ENCODE results near the gene COPS6.
A peak's percentile ranks its signal among the peaks of the same experiment; 100 is the strongest.

The COPS6 gene

DNA sequence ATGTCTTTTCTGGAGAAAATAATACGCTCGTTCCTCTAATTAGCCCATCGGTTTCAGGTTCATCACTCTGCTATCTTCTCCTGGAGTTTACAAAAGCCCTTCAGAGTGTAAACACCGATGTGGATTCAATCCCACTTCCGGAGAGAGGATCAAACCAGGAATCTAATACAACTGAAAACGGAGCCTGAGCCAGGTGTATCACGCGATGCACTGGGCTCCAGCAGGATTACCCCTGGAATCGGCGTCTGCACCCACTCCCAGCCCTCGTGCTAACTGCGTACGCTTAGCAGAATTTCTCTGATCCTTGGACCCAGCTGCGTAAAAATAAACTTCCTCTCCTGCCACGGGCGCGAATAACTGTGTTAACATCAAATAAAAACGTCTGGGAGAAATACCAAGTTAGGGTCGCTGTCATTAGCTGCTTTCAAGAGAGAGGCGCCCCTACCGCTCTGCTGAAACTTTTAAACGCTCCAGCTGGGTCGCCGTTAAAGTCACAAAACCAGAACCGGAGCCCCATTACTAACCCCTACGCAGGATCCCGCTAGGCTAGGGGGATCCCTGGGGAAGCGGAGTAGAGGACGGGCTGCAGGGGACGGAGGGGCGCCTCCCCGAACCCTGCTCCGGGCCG is 7.7 kb upstream of the COPS6 start:
- peak; percentile 90 for DNase-seq

DNA sequence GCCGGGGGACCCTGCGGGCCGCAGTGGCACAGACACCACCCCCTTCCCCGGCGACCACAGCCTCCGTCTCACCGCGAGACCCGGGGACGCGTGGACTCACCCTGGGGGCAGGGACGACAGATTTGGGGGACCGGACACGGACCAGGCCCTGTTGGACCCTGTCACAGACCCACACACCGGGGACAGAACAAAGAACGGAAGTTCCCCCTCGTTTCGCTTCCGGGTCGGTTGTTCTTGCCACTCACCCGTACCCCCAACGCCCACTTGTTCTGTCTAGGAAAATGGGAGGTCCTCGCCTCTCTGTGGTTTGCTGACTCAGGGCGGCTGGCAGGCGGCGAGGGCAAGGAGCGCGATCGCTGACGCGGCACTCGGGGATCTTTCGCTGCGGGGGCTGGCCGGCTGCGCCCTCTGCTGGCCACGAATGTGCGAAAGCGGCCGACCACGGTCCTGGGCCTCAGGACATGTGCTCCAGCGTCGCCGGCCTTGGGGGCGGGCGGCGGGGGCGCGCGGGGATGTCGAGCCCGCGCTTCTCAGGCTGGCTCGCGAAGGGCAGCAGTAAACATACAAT is 7.2 kb upstream of the COPS6 start, which contains the start of gene ZNF3:
Gene ZNF3, minus strand, starts transcription at position 189 of the 568 bp plus-strand sequence. CDS start 4,366 bp downstream, outside the sequence.
- peak; percentile 100 for DNase-seq

DNA sequence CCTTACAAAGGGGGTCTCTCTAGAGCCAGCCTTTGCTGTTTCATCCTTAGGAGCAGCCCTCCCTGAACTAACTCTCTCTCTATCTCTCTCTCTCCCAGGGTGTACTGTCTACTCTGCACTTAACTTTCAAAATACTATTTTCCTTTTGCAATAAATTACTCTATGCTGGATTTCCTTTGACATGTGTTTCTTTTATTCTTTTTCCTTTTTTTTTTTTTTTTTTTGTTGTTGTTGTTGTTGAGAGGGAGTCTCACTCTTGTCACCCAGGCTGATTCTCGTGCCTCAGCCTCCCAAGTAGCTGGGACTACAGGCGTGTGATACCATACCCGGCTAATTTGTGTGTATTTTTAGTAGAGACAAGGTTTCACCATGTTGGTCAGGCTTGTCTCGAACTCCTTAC is 5.8 kb upstream of the COPS6 start:
- DNase-seq: no peak

DNA sequence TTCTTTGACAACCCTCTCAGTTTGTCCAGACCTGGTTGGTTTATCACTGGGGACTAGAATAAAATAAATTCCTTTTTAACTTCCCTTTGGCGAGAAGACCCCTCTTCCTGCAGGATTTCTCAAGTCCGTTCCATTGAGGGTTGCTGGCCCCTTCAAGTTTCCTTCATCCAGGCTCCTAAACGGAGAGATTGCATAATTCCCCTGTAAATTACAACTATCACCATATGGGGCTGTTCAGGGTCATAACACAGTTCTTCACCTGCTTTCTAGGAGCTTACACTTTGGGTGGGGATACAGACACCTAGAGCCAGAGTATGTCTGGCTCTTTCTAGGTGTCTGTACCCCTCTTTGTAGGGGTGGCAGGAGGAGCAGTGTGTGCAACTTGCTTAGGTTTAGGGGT is 3.3 kb upstream of the COPS6 start:
- no peak for DNase-seq

DNA sequence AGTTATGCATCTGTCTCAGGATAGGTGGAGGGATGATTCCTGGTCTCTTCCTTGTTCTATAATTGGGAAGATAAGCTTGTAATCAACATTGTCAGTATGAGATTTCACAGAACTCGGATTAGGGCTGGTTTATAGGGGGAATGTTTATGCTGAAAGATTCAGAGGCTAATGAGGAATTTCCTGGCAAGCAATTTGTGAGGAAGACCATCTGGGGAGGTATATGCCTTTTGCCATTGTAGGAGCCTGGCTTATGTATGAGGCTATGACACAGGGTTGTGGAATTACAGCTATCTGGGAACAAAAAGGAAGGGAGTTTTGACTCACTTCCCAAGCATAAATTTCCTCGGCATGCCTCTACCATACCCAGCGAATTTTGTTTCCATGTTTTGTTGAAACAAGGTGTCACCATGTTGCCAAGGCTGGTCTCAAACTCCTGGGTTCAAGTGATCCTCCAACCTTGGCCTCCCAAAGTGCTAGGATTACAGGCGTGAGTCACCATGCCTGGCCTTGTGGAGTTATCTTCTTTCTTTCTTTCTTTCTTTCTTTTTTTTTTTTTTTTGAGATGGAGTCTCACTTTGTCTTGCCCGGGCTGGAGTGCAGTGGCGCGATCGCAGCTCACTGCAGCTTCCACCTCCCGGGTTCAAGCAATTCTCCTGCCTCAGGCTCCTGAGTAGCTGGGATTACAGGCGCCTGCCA is 1.6 kb upstream of the COPS6 start:
- no peak for DNase-seq

DNA sequence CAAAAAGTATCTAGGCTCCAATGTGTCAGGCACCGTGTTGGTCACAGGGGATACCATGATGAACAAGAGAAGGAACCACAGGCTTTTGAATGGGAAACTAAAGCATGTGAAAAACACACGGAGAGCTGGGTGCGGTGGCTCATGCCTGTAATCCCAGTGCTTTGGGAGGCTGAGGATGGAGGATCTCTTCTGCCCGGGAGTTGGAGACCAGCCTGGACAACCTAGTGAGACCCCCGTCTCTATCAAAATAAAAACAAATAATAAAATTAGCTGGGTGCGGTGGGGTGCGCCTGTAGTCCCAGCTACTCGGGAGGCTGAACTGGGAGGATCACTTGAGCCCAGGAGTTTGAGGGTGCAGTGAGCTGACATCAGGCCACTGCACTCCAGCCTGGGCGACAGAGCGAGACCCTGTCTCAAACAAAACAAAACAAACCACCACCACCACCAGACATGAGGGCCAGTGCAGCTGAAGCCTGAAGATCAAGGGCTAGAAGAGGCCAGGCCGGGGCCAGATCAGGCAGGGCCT is 611 bp upstream of the COPS6 start:
- no peak for DNase-seq

DNA sequence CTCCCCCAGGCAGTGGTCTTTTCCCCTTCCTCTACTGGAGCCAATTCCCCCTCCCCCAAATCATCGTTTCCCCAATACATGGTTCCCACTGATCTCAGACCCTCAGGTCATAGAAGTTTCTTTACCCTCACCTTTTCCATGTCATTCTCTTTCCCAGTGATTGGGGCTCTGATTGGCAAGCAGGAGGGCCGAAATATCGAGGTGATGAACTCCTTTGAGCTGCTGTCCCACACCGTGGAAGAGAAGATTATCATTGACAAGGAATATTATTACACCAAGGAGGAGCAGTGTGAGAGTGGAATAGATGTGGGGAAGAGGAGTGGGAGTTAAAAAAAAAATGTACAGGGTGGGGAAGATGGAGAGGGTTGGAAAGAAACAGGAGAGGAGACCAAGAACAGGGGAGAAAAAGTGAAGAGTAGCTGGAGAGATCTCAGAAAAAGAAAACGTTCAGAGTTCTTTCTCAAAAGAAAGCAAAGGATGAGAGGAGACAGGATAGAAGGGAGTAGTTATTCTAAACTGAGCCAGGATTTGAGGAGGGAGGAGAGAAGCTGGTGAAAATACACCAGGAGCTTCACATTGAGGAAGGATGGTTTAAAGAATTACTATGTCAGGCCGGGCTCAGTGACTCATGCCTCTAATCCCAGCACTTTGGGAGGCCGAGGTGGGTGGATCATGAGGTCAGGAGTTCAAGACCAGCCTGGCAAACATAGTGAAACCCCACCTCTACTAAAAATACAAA is 858 bp downstream of the COPS6 start:
- no peak for DNase-seq

DNA sequence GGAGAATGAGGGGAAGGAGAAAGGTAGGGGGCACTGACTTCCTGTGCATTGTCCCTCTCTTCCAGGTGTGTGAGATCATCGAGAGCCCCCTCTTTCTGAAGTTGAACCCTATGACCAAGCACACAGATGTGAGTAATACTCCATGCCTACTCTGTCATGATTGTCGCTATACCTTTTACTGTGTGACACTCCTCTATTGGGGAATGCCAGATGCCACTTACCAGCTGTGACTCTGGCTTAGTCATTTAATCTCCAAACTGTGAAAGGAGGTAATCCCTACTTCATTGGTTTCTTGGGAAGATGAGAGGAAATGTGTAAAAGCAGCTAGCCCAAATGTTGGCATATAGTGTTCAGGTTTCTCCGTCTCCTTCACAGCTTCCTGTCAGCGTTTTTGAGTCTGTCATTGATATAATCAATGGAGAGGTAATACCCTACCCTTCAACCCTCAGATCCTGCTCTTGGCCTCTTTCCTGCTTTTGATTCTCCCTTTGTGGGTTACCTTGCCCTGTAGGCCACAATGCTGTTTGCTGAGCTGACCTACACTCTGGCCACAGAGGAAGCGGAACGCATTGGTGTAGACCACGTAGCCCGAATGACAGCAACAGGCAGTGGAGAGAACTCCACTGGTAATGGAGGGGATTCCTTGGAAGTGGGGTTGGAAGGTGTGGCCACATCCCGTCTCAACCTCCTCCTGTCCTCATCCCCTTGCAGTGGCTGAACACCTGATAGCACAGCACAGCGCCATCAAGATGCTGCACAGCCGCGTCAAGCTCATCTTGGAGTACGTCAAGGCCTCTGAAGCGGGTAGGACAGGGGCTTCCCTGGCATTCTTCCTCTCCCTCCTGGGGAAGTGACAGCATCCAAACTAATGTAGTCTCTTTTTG is 2.0 kb downstream of the COPS6 start:
- peak; percentile 67 for DNase-seq

DNA sequence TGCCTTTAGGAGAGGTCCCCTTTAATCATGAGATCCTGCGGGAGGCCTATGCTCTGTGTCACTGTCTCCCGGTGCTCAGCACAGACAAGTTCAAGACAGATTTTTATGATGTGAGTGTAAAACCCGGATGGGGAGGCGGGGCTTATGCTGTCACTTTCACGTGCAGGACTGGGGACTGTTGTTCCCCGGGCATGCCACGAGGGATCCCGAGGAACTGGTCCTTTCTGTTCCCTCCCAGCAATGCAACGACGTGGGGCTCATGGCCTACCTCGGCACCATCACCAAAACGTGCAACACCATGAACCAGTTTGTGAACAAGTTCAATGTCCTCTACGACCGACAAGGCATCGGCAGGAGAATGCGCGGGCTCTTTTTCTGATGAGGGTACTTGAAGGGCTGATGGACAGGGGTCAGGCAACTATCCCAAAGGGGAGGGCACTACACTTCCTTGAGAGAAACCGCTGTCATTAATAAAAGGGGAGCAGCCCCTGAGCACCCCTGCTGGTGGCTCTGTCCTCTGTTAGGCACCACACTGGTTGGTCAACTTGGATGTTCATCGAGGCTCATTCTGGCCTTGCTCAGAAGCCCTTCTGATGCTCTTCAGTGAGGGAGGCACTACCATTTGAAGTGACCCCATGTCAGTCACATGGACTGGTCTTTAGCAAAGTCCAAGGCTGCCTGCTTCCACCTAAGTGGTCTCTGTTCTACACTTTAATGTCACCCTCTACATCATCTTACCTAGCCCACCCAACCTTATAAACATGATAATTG is 2.8 kb downstream of the COPS6 start:
- peak; percentile 76 for DNase-seq

DNA sequence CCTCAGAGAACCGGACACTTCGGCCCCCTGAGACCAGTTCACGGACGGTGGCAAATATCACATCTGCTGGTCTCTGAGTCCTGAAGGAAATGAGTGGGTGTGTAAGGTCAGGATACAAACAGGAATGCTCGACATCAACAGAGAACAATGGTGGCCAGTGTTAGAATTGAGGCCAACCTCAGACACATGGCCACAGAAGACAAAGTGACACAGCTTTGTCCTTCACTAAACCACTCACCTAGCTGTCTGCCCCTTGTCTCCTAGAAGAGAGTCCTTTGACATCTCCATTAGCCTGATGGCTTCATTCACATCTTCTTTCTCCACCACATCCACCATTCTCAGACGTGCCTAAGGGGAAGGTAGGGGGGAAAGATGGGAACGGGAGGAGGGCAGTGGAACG is 4.3 kb downstream of the COPS6 start:
- DNase-seq: peak; percentile 55

DNA sequence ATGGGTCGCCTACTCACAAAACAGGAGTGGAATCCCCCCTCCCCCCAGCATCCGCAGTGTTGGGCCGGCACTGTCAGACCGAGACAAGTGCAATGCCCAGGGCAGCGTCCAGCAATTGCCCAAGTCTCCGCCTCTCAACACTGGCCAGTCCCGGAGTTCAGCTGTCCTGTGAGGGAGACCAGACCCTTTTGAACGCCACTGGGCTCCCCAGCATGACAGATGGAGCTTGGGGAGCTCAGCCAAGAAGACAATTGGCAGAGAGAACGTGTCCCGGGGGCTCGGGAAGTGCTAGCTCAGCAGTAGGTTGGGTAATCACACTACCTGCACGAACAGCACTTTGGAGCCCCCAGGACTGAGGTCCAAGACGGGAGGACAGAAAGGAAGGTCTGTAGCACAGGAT is 4.7 kb downstream of the COPS6 start:
- no peak for DNase-seq

DNA sequence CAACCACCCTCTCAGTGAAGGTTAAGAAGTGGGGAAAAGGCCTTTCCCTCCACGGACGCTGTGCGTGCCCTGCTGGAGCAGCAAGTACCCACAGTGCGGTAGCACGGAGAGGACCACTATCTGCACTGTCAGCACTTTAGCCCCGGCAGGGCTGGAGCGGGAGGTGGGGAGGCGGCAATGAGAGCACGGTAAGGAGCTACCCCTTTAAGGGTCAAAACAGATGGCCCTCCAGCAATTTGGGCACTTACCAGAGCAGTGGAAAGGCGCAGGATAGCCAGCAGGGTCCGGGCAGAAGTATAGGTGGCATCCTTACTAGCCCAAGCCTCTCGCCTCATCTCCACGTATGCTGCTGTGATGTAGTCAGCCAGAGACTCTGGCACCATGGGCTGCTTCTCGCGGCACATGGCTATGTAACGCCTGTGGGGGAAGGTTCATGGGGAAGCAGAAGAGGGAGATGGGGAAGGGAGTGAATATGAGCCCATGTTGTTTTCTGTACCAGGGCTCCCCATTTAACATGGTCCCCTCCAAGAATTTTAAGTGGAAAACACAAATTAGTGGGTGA is 5.2 kb downstream of the COPS6 start:
- peak; percentile 52 for DNase-seq

DNA sequence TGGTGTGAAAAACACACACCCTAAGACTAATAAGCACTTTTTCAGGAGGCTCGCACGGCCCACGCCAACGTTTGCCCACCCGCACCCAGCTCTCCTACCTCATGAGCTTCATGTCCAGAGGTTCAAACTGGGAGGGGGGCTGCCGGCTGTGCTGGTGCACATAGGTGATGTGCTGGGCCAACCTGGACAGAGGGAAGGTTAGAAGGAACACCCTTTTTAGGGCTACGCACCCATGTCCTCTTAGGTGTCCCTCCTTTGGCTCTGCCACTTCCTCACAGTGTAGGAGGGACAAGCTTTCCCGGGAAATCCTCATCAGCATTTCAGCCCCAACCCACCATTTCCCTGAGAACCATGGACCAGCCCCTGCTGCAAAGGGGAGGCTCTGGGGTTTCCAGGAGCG is 6.5 kb downstream of the COPS6 start:
- DNase-seq: no peak

DNA sequence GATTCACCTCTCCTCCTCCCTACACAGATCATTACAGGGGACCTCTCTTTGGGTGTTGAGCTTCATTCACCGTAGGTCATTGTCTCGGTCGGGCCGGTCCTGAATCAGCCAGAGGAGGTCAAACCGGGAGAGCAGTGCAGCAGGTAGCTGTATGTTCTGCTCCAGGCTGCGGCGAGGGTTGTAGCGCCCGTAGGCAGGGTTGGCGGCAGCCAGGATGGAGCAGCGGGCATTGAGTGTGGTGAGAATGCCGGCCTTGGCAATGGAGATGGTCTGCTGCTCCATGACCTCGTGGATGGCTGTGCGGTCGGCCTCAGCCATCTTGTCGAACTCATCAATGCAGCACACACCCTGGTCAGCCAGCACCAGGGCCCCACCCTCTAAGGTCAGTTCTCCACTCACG is 6.9 kb downstream of the COPS6 start:
- no peak for DNase-seq

DNA sequence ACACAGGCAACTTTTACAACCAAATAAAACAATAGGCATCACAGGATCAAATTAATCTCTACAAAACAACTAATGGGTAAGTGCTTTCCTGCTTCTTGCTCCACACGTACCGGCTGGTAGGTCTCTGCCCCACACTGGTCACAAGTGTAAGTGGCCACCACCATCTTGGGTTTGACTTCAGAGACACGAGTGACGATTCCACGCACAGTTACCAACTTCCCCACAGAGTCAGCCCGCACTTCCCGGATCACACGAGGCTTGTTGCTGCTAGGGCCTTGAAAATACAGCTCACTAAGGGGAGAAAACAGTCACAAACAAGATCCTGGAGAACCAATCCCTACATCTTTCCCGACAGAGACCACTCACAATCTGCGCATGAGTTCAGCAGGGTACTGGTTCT is 10.1 kb downstream of the COPS6 start:
- no peak for DNase-seq

DNA sequence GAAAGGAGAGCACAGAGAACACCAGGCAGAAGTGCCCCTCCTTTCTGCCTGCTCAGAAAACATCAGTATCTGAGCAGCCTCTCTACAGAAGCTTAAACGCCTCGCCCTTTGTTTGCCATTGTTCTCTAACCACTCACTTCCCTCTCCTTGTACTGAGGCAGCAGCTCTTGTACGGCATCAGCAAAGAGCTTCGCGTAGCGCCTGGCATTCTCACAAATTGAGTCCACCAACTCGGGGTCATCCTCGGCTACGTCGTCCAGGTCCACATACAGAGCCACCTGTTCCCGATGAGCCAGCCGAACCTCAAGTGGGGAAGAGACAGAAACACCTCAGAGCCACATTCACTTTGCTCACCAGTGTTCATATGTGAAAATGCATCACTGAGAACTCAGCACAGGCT is 10.7 kb downstream of the COPS6 start:
- DNase-seq: peak; percentile 43

DNA sequence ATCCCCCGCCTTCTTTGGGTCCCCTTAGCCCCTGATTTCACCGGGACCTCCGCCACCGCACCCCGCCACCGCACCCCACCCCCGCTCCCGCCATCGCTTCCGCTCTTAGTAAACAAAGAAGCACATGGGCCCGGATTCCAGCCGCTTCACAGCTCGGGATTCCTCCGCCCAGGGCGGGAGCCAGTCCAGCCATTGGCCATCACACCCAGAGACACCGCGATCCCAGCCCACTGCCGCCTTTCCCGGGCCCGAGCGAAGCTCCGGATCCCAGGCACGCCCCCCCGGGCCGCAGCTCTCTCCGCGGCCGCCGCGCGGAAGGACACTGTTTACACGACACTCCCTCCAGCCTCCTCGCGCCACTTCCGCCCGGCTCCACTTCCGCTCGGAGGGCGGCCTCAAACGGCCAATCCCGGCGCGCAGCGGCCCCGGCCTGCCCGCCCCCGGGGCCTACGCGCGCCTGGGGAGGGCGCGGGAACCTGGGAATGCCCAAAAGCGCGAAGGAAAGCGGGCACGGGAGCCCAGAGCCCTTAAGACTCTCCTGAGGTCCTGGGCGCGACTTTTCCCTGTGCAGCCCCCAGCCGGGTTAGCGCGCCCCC is 11.7 kb downstream of the COPS6 start:
- DNase-seq: peak; percentile 100

DNA sequence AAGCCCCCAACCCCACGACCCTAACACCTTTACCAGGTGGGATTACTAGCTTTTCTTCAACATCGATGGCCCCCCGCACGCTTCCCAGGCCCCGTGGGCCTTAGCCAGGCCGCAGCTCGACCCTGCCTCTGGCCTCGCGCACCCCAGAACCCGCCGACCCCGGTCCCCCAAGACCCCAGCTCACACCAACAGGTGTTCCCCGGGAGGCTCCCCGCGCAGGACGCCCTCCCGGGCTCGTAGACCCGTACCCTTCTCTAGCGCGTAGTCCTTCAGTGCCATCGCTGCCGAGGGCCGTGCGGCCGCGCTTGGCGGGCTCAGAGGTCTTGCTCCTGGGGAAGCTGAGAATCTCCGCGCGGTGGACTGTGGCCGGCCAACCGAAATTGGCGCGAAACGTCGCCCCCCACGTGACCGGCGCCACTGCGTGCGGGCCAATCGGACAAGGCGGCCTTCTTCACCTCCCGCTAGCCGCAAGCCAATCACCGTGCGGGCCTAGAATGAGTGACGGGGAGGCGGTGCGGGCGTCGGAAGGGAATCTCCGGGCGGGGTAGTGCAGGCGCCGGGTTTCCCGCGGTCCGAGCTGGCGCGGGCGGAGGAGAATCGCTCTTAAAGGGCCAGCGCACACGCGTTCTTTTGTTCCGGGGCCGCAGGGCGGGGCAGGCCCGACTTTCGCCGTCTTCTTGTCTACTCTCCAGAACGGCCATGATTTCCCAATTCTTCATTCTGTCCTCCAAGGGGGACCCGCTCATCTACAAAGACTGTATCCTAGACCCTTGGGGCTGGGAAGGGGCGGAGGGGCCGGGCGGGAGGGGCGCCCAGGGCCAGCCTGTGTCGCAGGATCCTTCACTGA is 12.5 kb downstream of the COPS6 start, which contains the start of the genes AP4M1 and MCM7:
Gene AP4M1, plus strand, starts transcription at position 628 of the 847 bp plus-strand sequence. Its CDS starts 72 bp downstream, at position 700.
Gene MCM7, minus strand, starts transcription at position 382 of the 847 bp plus-strand sequence. Its CDS starts 103 bp downstream, at position 279.
- DNase-seq: peak; percentile 100
